Keratinocyte (primary cell): ENCODE measurements around the gene NT5M. TPM values are rescaled to one million over a fixed set of nuclear protein-coding genes. Genes with fewer than 3 reads are reported as not detected.

Source experiments
- DNase-seq: peaks from one replicate; pipeline ENCODE4 v3.0.0-alpha.2; 2011; ENCODE audit warnings: low read depth, missing footprints, low spot score
- FAIRE-seq: peaks from 2 replicates; lab custom pipeline; 2011; peaks lifted over from hg19 to GRCh38; lab: Jason Lieb, UNC
- H2AFZ ChIP-seq: 2 replicates; pipeline ENCODE4 v1.6.0; 2012; ENCODE audit warnings: low read length, control low read depth, inconsistent platforms; ENCODE audit not compliant: control insufficient read depth
- H3K27ac ChIP-seq: 2 replicates; pipeline ENCODE4 v1.5.1; 2011; ENCODE audit warnings: low read length; ENCODE audit not compliant: control insufficient read depth, insufficient read depth
- H3K27me3 ChIP-seq: 3 replicates; pipeline ENCODE4 v1.6.0; 2011; ENCODE audit warnings: low read length; ENCODE audit not compliant: control insufficient read depth, insufficient read depth; ENCODE audit errors: extremely low read depth
- H3K36me3 ChIP-seq, 2 experiments: 2 replicates in 1 of 2; 3 replicates in 1 of 2; pipeline ENCODE4 v1.5.1; 2011; ENCODE audit warnings: low read length in 2 of 2, mild to moderate bottlenecking in 1 of 2; ENCODE audit not compliant: control insufficient read depth in 2 of 2, insufficient read depth in 2 of 2; ENCODE audit errors: extremely low read depth in 1 of 2
- H3K4me1 ChIP-seq: 3 replicates; pipeline ENCODE4 v1.5.1; 2011; ENCODE audit warnings: low read length; ENCODE audit not compliant: control insufficient read depth, insufficient read depth; ENCODE audit errors: extremely low read depth
- H3K4me2 ChIP-seq: 3 replicates; pipeline ENCODE4 v1.6.0; 2011; ENCODE audit warnings: low read depth, low read length; ENCODE audit not compliant: control insufficient read depth, insufficient read depth; ENCODE audit errors: extremely low read depth
- H3K4me3 ChIP-seq, 3 experiments: fragments of 200-600 bp in 1 of 3; sonication (generic) in 1 of 3; 2 replicates in 2 of 3; 3 replicates in 1 of 3; pipeline ENCODE4 v1.5.1; 2011 to 2016; ENCODE audit warnings: low read length in 3 of 3, mild to moderate bottlenecking in 3 of 3, control low read depth in 2 of 3, inconsistent platforms in 1 of 3, low read depth in 1 of 3, mixed read lengths in 1 of 3, mixed run types in 1 of 3, moderate library complexity in 1 of 3; ENCODE audit not compliant: control insufficient read depth in 2 of 3, insufficient read depth in 2 of 3; ENCODE audit errors: extremely low read depth in 1 of 3
- H3K79me2 ChIP-seq: 2 replicates; pipeline ENCODE4 v1.6.0; 2012; ENCODE audit warnings: low read length; ENCODE audit not compliant: control insufficient read depth, insufficient read depth
- H3K9ac ChIP-seq: 3 replicates; pipeline ENCODE4 v1.6.0; 2011; ENCODE audit warnings: low read length; ENCODE audit not compliant: control insufficient read depth, insufficient read depth; ENCODE audit errors: extremely low read depth
- H3K9me1 ChIP-seq: 3 replicates; pipeline ENCODE4 v1.6.0; 2011; ENCODE audit warnings: low read length; ENCODE audit not compliant: control insufficient read depth, insufficient read depth; ENCODE audit errors: extremely low read depth
- H3K9me3 ChIP-seq: 2 replicates; pipeline ENCODE4 v1.5.1; 2012; ENCODE audit warnings: low read depth, low read length; ENCODE audit not compliant: control insufficient read depth
- H4K20me1 ChIP-seq: 3 replicates; pipeline ENCODE4 v1.6.0; 2011; ENCODE audit warnings: low read length; ENCODE audit not compliant: control insufficient read depth, insufficient read depth; ENCODE audit errors: extremely low read depth
- CTCF ChIP-seq, 3 experiments: IDR thresholded peaks in 1 of 3; conservative IDR thresholded peaks in 1 of 3; optimal IDR thresholded peaks in 1 of 3; 2 replicates in 2 of 3; 3 replicates in 1 of 3; pipeline versions ENCODE3 to v1.5.1; 2011; ENCODE audit warnings: low read length in 3 of 3, mild to moderate bottlenecking in 3 of 3, moderate library complexity in 2 of 3, control low read depth in 1 of 3, inconsistent platforms in 1 of 3; ENCODE audit not compliant: insufficient read depth in 2 of 3; ENCODE audit errors: extremely low read depth in 1 of 3
- EZH2 ChIP-seq: IDR thresholded peaks from one replicate; pipeline ENCODE4 v1.6.1; 2012; ENCODE audit warnings: inconsistent platforms, mild to moderate bottlenecking, low read length, moderate library complexity
- dilution Hi-C: fragments of 300-500 bp; cut with MboI; formaldehyde crosslinking; loops from one replicate; pipeline ENCODE4 v1.7.0; 2020; ENCODE audit warnings: low sequenced_read_pairs; ENCODE audit not compliant: extremely low pct_ligation_motif_present
- polyA plus RNA-seq, 5 experiments: library from polyadenylated mRNA; depleted of rRNA in 3 of 5; stranded (reverse) in 3 of 5; stranded (forward) in 1 of 5; unstranded in 1 of 5; fragments of >200 nt; gene quantifications; 1 replicate in 1 of 5; 2 replicates in 3 of 5; 3 replicates in 1 of 5; pipeline versions ENCODE4 v1.2.1 to v1.2.3, GENCODE V29; 2011 to 2012; ENCODE audit warnings: missing spikeins in 2 of 5, low read depth in 1 of 5, low replicate concordance in 1 of 5

NT5M gene
- polyA plus RNA-seq, 1 donor (not counting 4 experiments of a cell fraction or from before 2014, with no cell fraction given) = 0.16 TPM

GRCh38 chr17:17295141-17295540 is 8.0 kb upstream of the NT5M start:
- no peak overlapping the region for H3K4me3 ChIP-seq
- DNase-seq (no peak), FAIRE-seq (no peak)
- H3K27ac ChIP-seq = no peak overlapping the region
- no peaks in the 10 kb centered on the region for H3K36me3 ChIP-seq
- H3K4me1 ChIP-seq = peaks cover 4% of the 10 kb centered on the region
- no peaks in the 10 kb centered on the region for H3K9me3 ChIP-seq
- no peak overlapping the region for H3K4me2 ChIP-seq
- no peaks in the 10 kb centered on the region for H3K79me2 ChIP-seq
- H2AFZ ChIP-seq = no peak overlapping the region
- H3K9ac ChIP-seq = no peak overlapping the region
- TF ChIP-seq EZH2 = no peak
- no peak for TF ChIP-seq CTCF (optimal IDR thresholded peaks at IDR 0.05 in 1 of 3, IDR thresholded peaks at IDR 0.05 in 1 of 3, conservative IDR thresholded peaks at IDR 0.05 in 1 of 3; ENCODE audit: extremely low read depth in 1 of 3, insufficient read depth in 2 of 3, low read length in 3 of 3)
- no peaks in the 10 kb centered on the region for H3K27me3 ChIP-seq
- dilution Hi-C loops = no loop called here
- no peaks in the 10 kb centered on the region for H4K20me1 ChIP-seq
- H3K9me1 ChIP-seq = no peaks in the 10 kb centered on the region

GRCh38 chr17:17297217-17297616 is 6.0 kb upstream of the NT5M start:
- H3K4me2 ChIP-seq = no peak overlapping the region
- H3K9ac ChIP-seq = no peak overlapping the region
- H3K79me2 ChIP-seq = no peaks in the 10 kb centered on the region
- H3K4me1 ChIP-seq = peaks cover 4% of the 10 kb centered on the region
- H3K27me3 ChIP-seq = no peaks in the 10 kb centered on the region
- TF ChIP-seq CTCF (optimal IDR thresholded peaks at IDR 0.05 in 1 of 3, IDR thresholded peaks at IDR 0.05 in 1 of 3, conservative IDR thresholded peaks at IDR 0.05 in 1 of 3; ENCODE audit: extremely low read depth in 1 of 3, insufficient read depth in 2 of 3, low read length in 3 of 3) (no peak), EZH2 (no peak)
- H4K20me1 ChIP-seq = no peaks in the 10 kb centered on the region
- no peak overlapping the region for H3K4me3 ChIP-seq
- H3K9me1 ChIP-seq = no peaks in the 10 kb centered on the region
- FAIRE-seq = no peak
- H3K9me3 ChIP-seq = no peaks in the 10 kb centered on the region
- DNase-seq = no peak
- H3K36me3 ChIP-seq = no peaks in the 10 kb centered on the region
- H2AFZ ChIP-seq = no peak overlapping the region
- dilution Hi-C loops = no loop called here
- H3K27ac ChIP-seq = no peak overlapping the region
